Measurements from ENCODE around the gene SNAP29. TPM values are rescaled to one million over a fixed set of nuclear protein-coding genes. Genes with fewer than 3 reads are reported as not detected.
"Not testable (repeated sequence)": the region's sequence is repeated elsewhere in the genome, so short reads cannot be mapped to it uniquely, and the experiment has no call there.

Gene SNAP29
- total and polyA plus RNA-seq, 4 donors, result 14.8 to 27.2 (median 17.1) TPM

DNA sequence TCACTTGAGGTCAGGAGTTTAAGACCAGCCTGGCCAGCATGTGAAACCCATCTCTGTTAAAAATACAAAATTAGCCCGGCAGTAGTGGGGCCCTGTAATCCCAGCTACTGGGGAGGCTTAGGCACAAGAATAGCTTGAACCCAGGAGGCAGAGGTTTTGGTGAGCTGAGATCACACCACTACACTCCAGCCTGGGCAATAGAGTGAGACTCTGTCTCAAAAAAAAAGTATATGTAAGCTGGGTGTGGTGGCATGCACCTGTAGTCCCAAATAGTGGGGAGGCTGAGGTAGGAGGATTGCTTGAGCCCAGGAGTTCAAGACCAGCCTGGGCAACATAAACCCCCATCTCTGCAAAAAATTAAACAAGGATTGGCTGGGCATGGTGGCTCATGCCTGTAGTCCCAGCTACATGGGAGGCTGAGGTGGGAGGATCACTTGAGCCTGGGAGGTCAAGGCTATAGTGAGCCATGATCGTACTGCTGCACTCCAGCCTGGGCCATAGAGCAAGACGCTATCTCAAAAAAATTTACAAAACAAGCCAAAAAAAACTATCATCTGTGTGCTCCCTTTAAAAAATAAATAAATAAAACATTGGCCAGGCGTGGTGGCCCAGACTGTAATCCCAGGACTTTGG, 69.2 kb downstream of the SNAP29 start:
- no peaks in the 10 kb centered on the region for H3K9me3 ChIP-seq (ENCODE audit: control insufficient read depth in 4 of 4, insufficient read depth in 3 of 4, low read length in 3 of 4)
- no peak overlapping the region for H3K27ac ChIP-seq (ENCODE audit: low read depth in 1 of 2, low read length in 1 of 2)
- ATAC-seq (ENCODE audit: insufficient read depth, low FRiP score) (no peak), DNase-seq (no peak)
- peaks cover 0 to 1% (median 0%) of the 10 kb centered on the region in 4 donors for H3K36me3 ChIP-seq (ENCODE audit: control insufficient read depth in 4 of 4, insufficient read depth in 4 of 4, low read length in 4 of 4)
- no peaks in the 10 kb centered on the region for H3K27me3 ChIP-seq (ENCODE audit: control insufficient read depth in 3 of 3, insufficient read depth in 3 of 3, low read length in 2 of 3)
- 89 to 94% methylated on average over 4 of the region's 4 CpGs for WGBS, 2 donors
- H3K4me1 ChIP-seq (ENCODE audit: control insufficient read depth in 5 of 5, insufficient read depth in 5 of 5, low read length in 5 of 5), result peaks cover 0 to 12% (median 9%) of the 10 kb centered on the region in 5 donors
- H3K9ac ChIP-seq (ENCODE audit: insufficient read depth in 1 of 2, low read length in 2 of 2), result no peak overlapping the region
- H3K4me3 ChIP-seq, result no peak overlapping the region
- TF ChIP-seq, protein P1, sequence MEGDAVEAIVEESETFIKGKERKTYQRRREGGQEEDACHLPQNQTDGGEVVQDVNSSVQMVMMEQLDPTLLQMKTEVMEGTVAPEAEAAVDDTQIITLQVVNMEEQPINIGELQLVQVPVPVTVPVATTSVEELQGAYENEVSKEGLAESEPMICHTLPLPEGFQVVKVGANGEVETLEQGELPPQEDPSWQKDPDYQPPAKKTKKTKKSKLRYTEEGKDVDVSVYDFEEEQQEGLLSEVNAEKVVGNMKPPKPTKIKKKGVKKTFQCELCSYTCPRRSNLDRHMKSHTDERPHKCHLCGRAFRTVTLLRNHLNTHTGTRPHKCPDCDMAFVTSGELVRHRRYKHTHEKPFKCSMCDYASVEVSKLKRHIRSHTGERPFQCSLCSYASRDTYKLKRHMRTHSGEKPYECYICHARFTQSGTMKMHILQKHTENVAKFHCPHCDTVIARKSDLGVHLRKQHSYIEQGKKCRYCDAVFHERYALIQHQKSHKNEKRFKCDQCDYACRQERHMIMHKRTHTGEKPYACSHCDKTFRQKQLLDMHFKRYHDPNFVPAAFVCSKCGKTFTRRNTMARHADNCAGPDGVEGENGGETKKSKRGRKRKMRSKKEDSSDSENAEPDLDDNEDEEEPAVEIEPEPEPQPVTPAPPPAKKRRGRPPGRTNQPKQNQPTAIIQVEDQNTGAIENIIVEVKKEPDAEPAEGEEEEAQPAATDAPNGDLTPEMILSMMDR (IDR thresholded peaks at IDR 0.05; ENCODE audit: control extremely low read depth, extremely low read depth), result no peak

DNA sequence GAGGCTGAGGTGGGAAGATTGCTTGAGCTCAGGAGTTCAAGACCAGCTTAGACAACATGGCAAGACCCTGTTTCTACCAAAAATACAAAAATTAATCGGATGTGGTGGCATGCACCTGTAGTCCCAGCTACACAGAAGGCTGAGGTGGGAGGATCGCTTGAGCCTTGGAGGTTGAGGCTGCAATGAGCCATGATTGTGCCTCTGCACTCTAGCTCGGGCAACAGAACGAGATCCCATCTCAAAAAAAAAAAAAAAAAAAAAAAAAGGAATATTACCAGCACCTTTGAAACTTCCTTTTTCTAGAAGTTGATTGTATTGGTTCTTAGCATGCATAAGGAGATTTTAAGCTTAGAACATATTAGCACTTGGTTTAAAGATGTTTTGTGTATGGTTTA, 69.8 kb downstream of the SNAP29 start:
- TF ChIP-seq, protein P1 (IDR thresholded peaks at IDR 0.05; ENCODE audit: control extremely low read depth, extremely low read depth), result no peak
- H3K27ac ChIP-seq (ENCODE audit: low read depth in 1 of 2, low read length in 1 of 2), result no peak overlapping the region
- H3K9me3 ChIP-seq (ENCODE audit: control insufficient read depth in 4 of 4, insufficient read depth in 3 of 4, low read length in 3 of 4), result no peaks in the 10 kb centered on the region
- H3K36me3 ChIP-seq (ENCODE audit: control insufficient read depth in 4 of 4, insufficient read depth in 4 of 4, low read length in 4 of 4), result peaks cover 0 to 1% (median 0%) of the 10 kb centered on the region in 4 donors
- no peaks in the 10 kb centered on the region for H3K27me3 ChIP-seq (ENCODE audit: control insufficient read depth in 3 of 3, insufficient read depth in 3 of 3, low read length in 2 of 3)
- H3K4me1 ChIP-seq (ENCODE audit: control insufficient read depth in 5 of 5, insufficient read depth in 5 of 5, low read length in 5 of 5), result peaks cover 0 to 12% (median 9%) of the 10 kb centered on the region in 5 donors
- WGBS, 2 donors, result 82 to 90% methylated on average over 4 of the region's 4 CpGs
- no peak overlapping the region for H3K9ac ChIP-seq (ENCODE audit: insufficient read depth in 1 of 2, low read length in 2 of 2)
- ATAC-seq (ENCODE audit: insufficient read depth, low FRiP score) (no peak), DNase-seq (no peak)
- H3K4me3 ChIP-seq, result no peak overlapping the region

DNA sequence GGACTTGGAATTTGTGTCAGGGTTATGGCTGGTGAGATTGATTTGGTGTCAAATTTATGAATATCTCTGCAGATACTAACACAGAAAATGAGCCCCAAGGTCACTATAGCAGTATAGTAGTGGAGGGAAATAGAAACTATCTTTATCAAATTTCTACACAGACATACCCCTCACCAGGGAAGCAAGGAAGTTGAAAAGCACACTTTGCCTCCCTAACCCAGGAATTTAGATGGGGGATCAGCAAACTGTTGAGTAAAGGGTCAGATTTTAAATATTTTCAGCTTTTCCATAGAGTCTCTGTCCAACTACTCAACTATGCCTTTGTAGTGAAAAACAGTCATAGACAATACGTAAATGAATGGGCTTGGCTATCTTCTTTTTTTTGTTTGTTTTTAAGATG, 71.2 kb downstream of the SNAP29 start:
- Histone ChIP-seq H3K27ac (ENCODE audit: low read depth in 1 of 2, low read length in 1 of 2) (no peak overlapping the region), H3K9me3 (ENCODE audit: control insufficient read depth in 4 of 4, insufficient read depth in 3 of 4, low read length in 3 of 4) (no peaks in the 10 kb centered on the region), H3K4me1 (ENCODE audit: control insufficient read depth in 5 of 5, insufficient read depth in 5 of 5, low read length in 5 of 5) (peaks cover 0 to 12% (median 9%) of the 10 kb centered on the region in 5 donors), H3K27me3 (ENCODE audit: control insufficient read depth in 3 of 3, insufficient read depth in 3 of 3, low read length in 2 of 3) (no peaks in the 10 kb centered on the region), H3K4me3 (no peak overlapping the region), H3K9ac (ENCODE audit: insufficient read depth in 1 of 2, low read length in 2 of 2) (no peak overlapping the region), H3K36me3 (ENCODE audit: control insufficient read depth in 4 of 4, insufficient read depth in 4 of 4, low read length in 4 of 4) (peaks cover 0 to 6% (median 2%) of the 10 kb centered on the region in 4 donors)
- DNase-seq, result no peak
- TF ChIP-seq, protein P1 (IDR thresholded peaks at IDR 0.05; ENCODE audit: control extremely low read depth, extremely low read depth), result no peak
- 98 to 100% methylated on average over 1 of the region's 1 CpG for WGBS, 2 donors
- no peak for ATAC-seq (ENCODE audit: insufficient read depth, low FRiP score)

DNA sequence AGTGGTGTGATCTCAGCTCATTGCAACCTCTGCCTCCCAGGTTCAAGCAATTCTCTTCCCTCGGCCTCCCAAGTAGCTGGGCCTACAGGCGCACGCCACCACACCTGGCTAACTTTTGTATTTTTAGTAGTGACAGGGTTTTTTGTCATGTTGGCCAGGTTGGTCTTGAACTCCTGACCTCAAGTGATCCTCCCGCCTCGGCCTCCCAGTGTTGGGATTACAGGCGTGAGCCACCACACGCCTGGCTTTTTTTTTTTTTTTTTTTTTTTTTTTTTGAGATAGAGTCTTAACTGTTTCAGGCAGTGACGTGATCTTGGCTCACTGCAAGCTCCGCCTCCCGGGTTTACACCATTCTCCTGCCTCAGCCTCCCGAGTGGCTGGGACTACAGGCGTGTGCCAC, 71.6 kb downstream of the SNAP29 start:
- H3K9ac ChIP-seq (ENCODE audit: insufficient read depth in 1 of 2, low read length in 2 of 2); H3K36me3 ChIP-seq (ENCODE audit: control insufficient read depth in 4 of 4, insufficient read depth in 4 of 4, low read length in 4 of 4); H3K4me3 ChIP-seq; H3K9me3 ChIP-seq (ENCODE audit: control insufficient read depth in 4 of 4, insufficient read depth in 3 of 4, low read length in 3 of 4); DNase-seq; H3K27me3 ChIP-seq (ENCODE audit: control insufficient read depth in 3 of 3, insufficient read depth in 3 of 3, low read length in 2 of 3); ATAC-seq (ENCODE audit: insufficient read depth, low FRiP score); H3K27ac ChIP-seq (ENCODE audit: low read depth in 1 of 2, low read length in 1 of 2); H3K4me1 ChIP-seq (ENCODE audit: control insufficient read depth in 5 of 5, insufficient read depth in 5 of 5, low read length in 5 of 5): not testable (repeated sequence)
- WGBS, 2 donors, result 94 to 97% methylated on average over 12 of the region's 12 CpGs

Data from lung (tissue), 12 donors.